Ramos (cell line): ENCODE results near the gene MDM1.

ENCODE experiments used
- in situ Hi-C: fragments of 300-500 bp; cut with MboI; formaldehyde crosslinking; loops from one replicate; pipeline ENCODE4 v1.14.3; 2022; ENCODE audit warnings: low sequenced_read_pairs; ENCODE audit not compliant: unreplicated experiment

MDM1 gene

GRCh38 chr12:68358532-68359485 is 26.6 kb upstream of the MDM1 start:
- in situ Hi-C loops = loop anchor here (25.0 kb wide), 1 partner anchor 328 kb away; the partner anchor contains the start of gene NUP107

GRCh38 chr12:68356986-68357385 is 24.8 kb upstream of the MDM1 start:
- in situ Hi-C loops = loop anchor here (25.0 kb wide), 1 partner anchor 330 kb away; the partner anchor contains the start of gene NUP107

- in situ Hi-C loops = loop anchor here (25.0 kb wide), 1 partner anchor 331 kb away; the partner anchor contains the start of gene NUP107
These were observed 24.0 kb upstream of the MDM1 start for GRCh38 chr12:68356060-68356695.

- in situ Hi-C loops = loop anchor here (25.0 kb wide), 1 partner anchor 332 kb away; the partner anchor contains the start of gene NUP107
These were observed 22.9 kb upstream of the MDM1 start for GRCh38 chr12:68354977-68355541.

DNA sequence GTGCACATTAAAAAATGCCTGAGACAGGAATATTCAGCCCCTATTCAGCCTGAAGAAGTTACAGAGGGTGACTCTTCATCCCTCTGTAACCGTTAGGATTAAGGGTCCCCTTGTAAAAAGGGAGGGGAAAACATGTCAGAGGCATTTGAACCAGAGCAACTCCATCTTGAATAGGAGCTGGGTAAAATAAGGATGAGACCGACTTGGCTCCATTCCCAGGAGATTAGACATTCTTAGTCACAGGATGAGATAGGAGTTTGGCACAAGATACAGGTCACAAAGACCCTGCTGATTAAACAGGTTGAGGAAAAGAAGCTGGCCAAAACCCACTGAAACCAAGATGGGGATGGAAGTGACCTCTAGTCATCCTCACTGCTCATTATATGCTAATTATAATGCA is 19.9 kb upstream of the MDM1 start:
- in situ Hi-C loops = loop anchor here (25.0 kb wide), 1 partner anchor 335 kb away; the partner anchor contains the start of gene NUP107

DNA sequence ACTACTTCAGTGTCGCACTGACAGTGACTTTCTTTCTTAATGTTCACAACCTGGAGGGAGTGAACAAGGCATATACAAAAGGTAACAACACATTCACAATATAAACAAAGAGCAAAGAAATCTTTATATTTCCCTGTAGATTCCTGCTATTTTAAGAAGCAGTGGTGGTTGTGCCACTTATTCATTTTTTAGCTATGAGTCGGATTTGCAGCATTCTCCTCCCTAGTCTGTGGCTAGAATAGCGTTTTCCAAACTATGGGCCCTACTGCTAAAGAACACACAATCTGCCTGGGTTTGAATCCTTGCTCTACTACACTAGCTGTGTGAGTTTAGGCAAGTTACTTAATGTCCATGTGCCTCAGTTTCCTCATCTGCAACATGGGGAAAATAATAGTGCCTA is 18.6 kb upstream of the MDM1 start:
- in situ Hi-C loops = loop anchor here (25.0 kb wide), 1 partner anchor 337 kb away; the partner anchor contains the start of gene NUP107

GRCh38 chr12:68349921-68350606 is 17.9 kb upstream of the MDM1 start:
- in situ Hi-C loops = loop anchor here (25.0 kb wide), 2 partner anchors 337 to 487 kb away; partner anchors contain the start of gene NUP107

GRCh38 chr12:68349220-68349621 is 17.1 kb upstream of the MDM1 start:
- in situ Hi-C loops = loop anchor here (25.0 kb wide), 1 partner anchor 488 kb away; no protein-coding TSS in a partner anchor

- in situ Hi-C loops = loop anchor here (25.0 kb wide), 1 partner anchor 489 kb away; no protein-coding TSS in a partner anchor
These were observed 16.3 kb upstream of the MDM1 start for GRCh38 chr12:68348419-68348818.

DNA sequence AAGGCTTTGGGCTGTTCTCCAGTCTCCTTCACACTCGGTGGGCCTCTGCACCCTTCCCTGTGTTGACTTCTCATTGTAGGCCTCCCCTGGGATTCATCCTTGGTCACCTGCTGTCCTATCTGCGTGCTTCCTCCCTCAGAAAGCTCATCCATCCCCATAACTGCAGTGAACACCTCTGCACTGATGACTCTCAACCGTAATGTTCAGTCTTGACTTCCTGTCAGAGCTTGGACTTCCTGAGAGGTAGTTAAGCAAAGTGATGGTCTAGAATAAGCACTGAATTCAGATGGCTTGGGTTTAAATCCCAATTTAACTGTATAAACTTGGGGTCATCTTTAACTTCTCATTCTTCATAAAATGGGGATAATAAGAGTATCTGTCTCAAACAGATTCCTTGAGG is 13.6 kb upstream of the MDM1 start:
- in situ Hi-C loops = loop anchor here (25.0 kb wide), 1 partner anchor 492 kb away; no protein-coding TSS in a partner anchor

DNA sequence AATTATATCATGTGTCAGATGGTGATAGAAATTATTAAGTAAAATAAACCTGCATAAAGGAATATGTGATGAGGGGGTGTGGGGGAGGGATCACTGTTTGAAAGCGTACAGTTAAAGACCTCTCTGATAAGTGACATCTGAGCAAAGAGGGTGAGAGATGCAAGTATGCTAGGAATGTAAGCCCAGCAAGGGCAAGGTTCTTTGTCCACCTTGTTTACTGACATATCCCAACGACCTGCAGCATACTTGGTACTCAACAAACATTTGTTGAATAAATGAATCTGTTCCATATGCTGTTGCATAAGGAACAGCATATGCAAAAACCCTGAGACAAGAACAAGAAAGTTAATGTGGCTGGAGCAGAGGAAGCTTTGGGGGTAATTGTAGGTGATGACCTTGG is 12.0 kb upstream of the MDM1 start:
- in situ Hi-C loops = loop anchor here (25.0 kb wide), 1 partner anchor 493 kb away; no protein-coding TSS in a partner anchor

DNA sequence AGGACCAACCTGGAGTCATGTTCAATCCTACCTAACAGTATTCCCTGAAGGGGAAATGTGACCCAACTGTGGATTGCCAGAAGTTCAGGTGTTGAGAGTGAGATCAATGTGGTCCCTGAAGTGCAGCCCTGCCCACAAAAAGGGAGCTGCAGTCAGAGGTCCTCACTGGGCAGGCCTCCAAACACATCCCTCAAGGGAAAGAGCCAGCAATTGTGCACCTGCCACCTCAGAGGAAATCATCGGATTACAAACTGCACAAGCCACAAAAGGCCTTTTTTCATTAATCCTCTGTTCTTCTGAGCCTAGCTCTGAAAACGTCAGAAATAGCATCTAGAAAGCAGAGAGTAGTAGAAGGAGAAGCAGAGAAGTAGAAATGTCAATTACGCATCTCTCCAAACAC is 10.8 kb upstream of the MDM1 start:
- in situ Hi-C loops = loop anchor here (25.0 kb wide), 1 partner anchor 494 kb away; no protein-coding TSS in a partner anchor

GRCh38 chr12:68341822-68342221 is 9.7 kb upstream of the MDM1 start:
- in situ Hi-C loops = loop anchor here (25.0 kb wide), 1 partner anchor 495 kb away; no protein-coding TSS in a partner anchor

GRCh38 chr12:68340404-68341270 is 8.5 kb upstream of the MDM1 start:
- in situ Hi-C loops = loop anchor here (25.0 kb wide), 1 partner anchor 497 kb away; no protein-coding TSS in a partner anchor

GRCh38 chr12:68336889-68337303 is 4.7 kb upstream of the MDM1 start:
- in situ Hi-C loops = loop anchor here (25.0 kb wide), 1 partner anchor 500 kb away; no protein-coding TSS in a partner anchor

- in situ Hi-C loops = loop anchor here (25.0 kb wide), 1 partner anchor 502 kb away; no protein-coding TSS in a partner anchor
These were observed 3.3 kb upstream of the MDM1 start for GRCh38 chr12:68335462-68335861.

DNA sequence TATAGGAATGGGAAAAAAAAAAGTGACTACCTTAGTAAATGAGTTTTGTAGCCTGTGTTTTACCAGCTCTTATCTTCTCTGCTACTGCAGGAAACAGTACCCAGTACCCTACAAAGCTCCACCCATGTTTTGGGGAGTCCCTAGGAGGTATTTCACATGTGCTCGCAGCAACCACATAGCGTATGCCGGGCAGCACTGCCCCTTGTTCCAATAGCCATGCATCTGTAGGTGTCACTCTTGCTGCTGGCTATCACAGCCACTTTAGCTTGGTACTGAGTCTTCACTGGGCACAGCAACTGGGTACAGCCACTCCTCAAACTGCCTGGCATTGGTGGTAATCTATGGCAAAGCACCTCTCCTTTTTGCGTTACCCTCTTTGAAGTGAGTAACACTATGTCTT is 2.0 kb upstream of the MDM1 start:
- in situ Hi-C loops = loop anchor here (25.0 kb wide), 1 partner anchor 503 kb away; no protein-coding TSS in a partner anchor
